HG03060 (cell line): Measurements from ENCODE around the gene ANKRD34C.

ENCODE experiments used
- ATAC-seq: cut with Tn5 transposase; IDR thresholded peaks from one replicate; pipeline ENCODE4 v1.9.1; 2021; ENCODE audit warnings: low read depth, moderate number of reproducible peaks; ENCODE audit not compliant: unreplicated experiment

Gene ANKRD34C

GRCh38 chr15:79282371-79283251, at the start of gene ANKRD34C:
Gene ANKRD34C (plus strand): TSS chr15:79282722. CDS start chr15:79293285, 10,563 bp downstream.
- ATAC-seq: no peak

- ATAC-seq: no peak
Measured at GRCh38 chr15:79233236-79233635, 49.3 kb upstream of the ANKRD34C start.

GRCh38 chr15:79240036-79240435, 42.5 kb upstream of the ANKRD34C start:
- no peak for ATAC-seq

GRCh38 chr15:79243723-79244122, 38.8 kb upstream of the ANKRD34C start:
- ATAC-seq: no peak

GRCh38 chr15:79244876-79245275, 37.6 kb upstream of the ANKRD34C start:
- ATAC-seq: no peak

GRCh38 chr15:79248183-79248582, 34.3 kb upstream of the ANKRD34C start:
- ATAC-seq: no peak

GRCh38 chr15:79257454-79257853, 25.1 kb upstream of the ANKRD34C start:
- ATAC-seq: no peak

GRCh38 chr15:79261836-79262235, 20.7 kb upstream of the ANKRD34C start:
- ATAC-seq: no peak

GRCh38 chr15:79265167-79265566, 17.4 kb upstream of the ANKRD34C start:
- no peak for ATAC-seq

GRCh38 chr15:79265987-79266579, 16.4 kb upstream of the ANKRD34C start:
- ATAC-seq: no peak

- ATAC-seq: no peak
Measured at GRCh38 chr15:79283252-79284048, 928 bp downstream of the ANKRD34C start.

GRCh38 chr15:79290642-79291275, 8.2 kb downstream of the ANKRD34C start:
- ATAC-seq: no peak

- no peak for ATAC-seq
Measured at GRCh38 chr15:79292011-79292410, 9.5 kb downstream of the ANKRD34C start.

GRCh38 chr15:79294075-79294474, 11.6 kb downstream of the ANKRD34C start:
- no peak for ATAC-seq

GRCh38 chr15:79296583-79296982, 14.1 kb downstream of the ANKRD34C start:
- ATAC-seq: no peak

GRCh38 chr15:79299126-79299840, 16.8 kb downstream of the ANKRD34C start:
- ATAC-seq: no peak

GRCh38 chr15:79299841-79300235, 17.3 kb downstream of the ANKRD34C start:
- no peak for ATAC-seq

- ATAC-seq: no peak
Measured at GRCh38 chr15:79307251-79307650, 24.7 kb downstream of the ANKRD34C start.

- ATAC-seq: no peak
Measured at GRCh38 chr15:79308874-79309273, 26.4 kb downstream of the ANKRD34C start.

- no peak for ATAC-seq
Measured at GRCh38 chr15:79310612-79310984, 28.1 kb downstream of the ANKRD34C start.
